HepG2 (cell line): ENCODE measurements around the gene RPL35. TPM values are rescaled to one million over a fixed set of nuclear protein-coding genes. Genes with fewer than 3 reads are reported as not detected.

Source experiments
- GPN1 ChIP-seq: sonication (generic); formaldehyde crosslinking; IDR thresholded peaks from 2 replicates; pipeline ENCODE4 v1.5.1; 2020; ENCODE audit warnings: missing genetic modification reagents, borderline replicate concordance
- NCOA2 ChIP-seq: sonication (generic); formaldehyde crosslinking; IDR thresholded peaks from 2 replicates; pipeline ENCODE4 v1.8.0; 2022; ENCODE audit warnings: inconsistent platforms
- SALL1 ChIP-seq: sonication (generic); formaldehyde crosslinking; IDR thresholded peaks from 2 replicates; pipeline ENCODE4 v1.8.0; 2022; ENCODE audit warnings: mild to moderate bottlenecking, missing genetic modification reagents
- SCMH1 ChIP-seq: sonication (generic); formaldehyde crosslinking; IDR thresholded peaks from 2 replicates; pipeline ENCODE4 v1.9.0; 2021; ENCODE audit warnings: missing genetic modification reagents, mild to moderate bottlenecking, borderline replicate concordance
- ZBTB33 ChIP-seq: sonication (generic); formaldehyde crosslinking; IDR thresholded peaks from 2 replicates; pipeline ENCODE4 v1.4.0; 2020; ENCODE audit warnings: missing genetic modification reagents
- ZNF512B ChIP-seq: sonication (generic); formaldehyde crosslinking; IDR thresholded peaks from 2 replicates; pipeline ENCODE4 v1.5.1; 2020; ENCODE audit warnings: missing genetic modification reagents, mild to moderate bottlenecking, borderline replicate concordance
- ZNF704 ChIP-seq: sonication (generic); formaldehyde crosslinking; IDR thresholded peaks from 2 replicates; pipeline ENCODE4 v1.8.1; 2023; ENCODE audit warnings: mild to moderate bottlenecking, inconsistent platforms, moderate library complexity, missing genetic modification reagents, borderline replicate concordance
- ZNF781 ChIP-seq: sonication (generic); formaldehyde crosslinking; IDR thresholded peaks from 2 replicates; pipeline ENCODE4 v1.5.1; 2020; ENCODE audit warnings: borderline replicate concordance, mild to moderate bottlenecking, missing genetic modification reagents; ENCODE audit errors: not compliant biosample characterization
- ZSCAN31 ChIP-seq: sonication (generic); formaldehyde crosslinking; IDR thresholded peaks from 2 replicates; pipeline ENCODE4 v1.5.0; 2020; ENCODE audit warnings: low read depth, mild to moderate bottlenecking, missing genetic modification reagents
- polyA plus RNA-seq, 8 experiments: library from polyadenylated mRNA; depleted of rRNA in 3 of 8; stranded (reverse) in 7 of 8; unstranded in 1 of 8; fragments of >200 nt; fragmentation: Illumina TruSeq in 4 of 8; extraction: Trizol in 4 of 8; gene quantifications; 2 replicates each; pipeline versions ENCODE4 v1.2.1 to v1.2.3, GENCODE V29; 2011 to 2016; ENCODE audit warnings: low read depth in 4 of 8, missing spikeins in 1 of 8, mixed read lengths in 1 of 8; ENCODE audit not compliant: insufficient read depth in 1 of 8
- total RNA-seq, 5 experiments: library from RNA; depleted of rRNA; stranded (reverse); fragments of >200 nt; fragmentation: Illumina TruSeq; extraction: Trizol; gene quantifications; 2 replicates each; pipeline ENCODE4 v1.2.3, GENCODE V29; 2016; ENCODE audit warnings: low read depth in 1 of 5
- TF ChIP-seq, protein P1 (sequence below): sonication (generic); formaldehyde crosslinking; IDR thresholded peaks from 2 replicates; pipeline ENCODE4 v1.4.0; 2020; ENCODE audit warnings: low read depth, missing genetic modification reagents
- TF ChIP-seq, protein P2 (sequence below): sonication (generic); formaldehyde crosslinking; IDR thresholded peaks from 2 replicates; pipeline ENCODE4 v1.9.0; 2021; ENCODE audit warnings: missing genetic modification reagents, mild to moderate bottlenecking, borderline replicate concordance
- TF ChIP-seq, protein P3 (sequence below): sonication (generic); IDR thresholded peaks from 2 replicates; pipeline ENCODE4 v1.6.1; 2016; ENCODE audit warnings: low read depth, borderline replicate concordance

Gene RPL35
- total and polyA plus RNA-seq, 2 of the 13 experiments (the other 11 are each of a cell fraction or from before 2014, with no cell fraction given): 2,153 to 2,935 TPM

DNA sequence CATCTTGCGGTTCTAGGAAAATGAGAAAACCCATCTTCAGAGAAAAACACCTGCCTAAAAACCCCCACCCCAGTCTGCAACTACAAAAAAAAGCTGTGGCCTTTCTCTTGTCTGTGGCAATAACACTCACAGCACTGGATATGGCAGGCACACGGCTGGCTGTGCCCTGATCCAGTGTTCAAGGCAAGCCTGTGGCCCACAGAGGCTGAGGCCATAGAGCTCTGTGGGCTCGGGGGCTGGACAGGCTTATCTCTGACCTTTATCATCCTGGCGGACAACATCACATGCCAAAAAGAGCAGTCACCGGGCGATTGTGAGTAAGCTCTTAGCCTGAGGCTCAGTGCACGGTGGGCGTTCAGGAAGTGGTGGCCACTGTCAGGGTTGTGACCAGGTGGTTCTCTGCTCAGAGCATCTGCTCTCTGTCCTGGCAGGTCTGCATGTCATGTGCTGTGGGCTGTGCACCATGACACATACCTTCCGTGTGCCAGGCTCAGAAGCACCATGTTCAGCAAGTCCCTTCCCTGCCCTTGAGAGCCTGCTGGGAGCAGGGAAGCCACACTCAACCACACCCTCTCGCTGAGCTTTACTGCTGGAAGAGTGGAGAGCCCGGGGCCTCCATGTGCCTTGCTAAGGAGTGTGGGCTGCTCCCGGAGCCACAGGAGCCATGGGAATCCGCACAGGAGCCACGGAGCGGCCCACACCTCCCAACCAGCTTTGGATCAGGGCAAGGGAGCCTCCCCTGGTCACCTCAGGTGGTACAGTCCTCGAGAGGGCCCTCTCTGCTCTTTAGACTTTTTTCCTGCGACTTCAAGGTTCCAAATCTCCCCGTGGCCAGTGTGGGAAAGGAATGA is 43.1 kb downstream of the RPL35 start (continued):
- TF ChIP-seq, protein P1, sequence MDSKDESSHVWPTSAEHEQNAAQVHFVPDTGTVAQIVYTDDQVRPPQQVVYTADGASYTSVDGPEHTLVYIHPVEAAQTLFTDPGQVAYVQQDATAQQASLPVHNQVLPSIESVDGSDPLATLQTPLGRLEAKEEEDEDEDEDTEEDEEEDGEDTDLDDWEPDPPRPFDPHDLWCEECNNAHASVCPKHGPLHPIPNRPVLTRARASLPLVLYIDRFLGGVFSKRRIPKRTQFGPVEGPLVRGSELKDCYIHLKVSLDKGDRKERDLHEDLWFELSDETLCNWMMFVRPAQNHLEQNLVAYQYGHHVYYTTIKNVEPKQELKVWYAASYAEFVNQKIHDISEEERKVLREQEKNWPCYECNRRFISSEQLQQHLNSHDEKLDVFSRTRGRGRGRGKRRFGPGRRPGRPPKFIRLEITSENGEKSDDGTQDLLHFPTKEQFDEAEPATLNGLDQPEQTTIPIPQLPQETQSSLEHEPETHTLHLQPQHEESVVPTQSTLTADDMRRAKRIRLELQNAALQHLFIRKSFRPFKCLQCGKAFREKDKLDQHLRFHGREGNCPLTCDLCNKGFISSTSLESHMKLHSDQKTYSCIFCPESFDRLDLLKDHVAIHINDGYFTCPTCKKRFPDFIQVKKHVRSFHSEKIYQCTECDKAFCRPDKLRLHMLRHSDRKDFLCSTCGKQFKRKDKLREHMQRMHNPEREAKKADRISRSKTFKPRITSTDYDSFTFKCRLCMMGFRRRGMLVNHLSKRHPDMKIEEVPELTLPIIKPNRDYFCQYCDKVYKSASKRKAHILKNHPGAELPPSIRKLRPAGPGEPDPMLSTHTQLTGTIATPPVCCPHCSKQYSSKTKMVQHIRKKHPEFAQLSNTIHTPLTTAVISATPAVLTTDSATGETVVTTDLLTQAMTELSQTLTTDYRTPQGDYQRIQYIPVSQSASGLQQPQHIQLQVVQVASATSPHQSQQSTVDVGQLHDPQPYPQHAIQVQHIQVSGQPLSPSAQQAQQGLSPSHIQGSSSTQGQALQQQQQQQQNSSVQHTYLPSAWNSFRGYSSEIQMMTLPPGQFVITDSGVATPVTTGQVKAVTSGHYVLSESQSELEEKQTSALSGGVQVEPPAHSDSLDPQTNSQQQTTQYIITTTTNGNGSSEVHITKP (CRISPR knock-in tag): peak; percentile 98
- TF ChIP-seq SALL1 (CRISPR knock-in tag) (peak; percentile 66; the same call in 1 of the 2 replicates), ZBTB33 (no peak), GPN1 (CRISPR knock-in tag) (no peak), SCMH1 (CRISPR knock-in tag) (no peak), ZNF781 (peak; percentile 55), ZNF704 (CRISPR knock-in tag) (0 out of 2 replicates have a peak, but pooled peaks have one; percentile 55), ZNF512B (CRISPR knock-in tag) (0 out of 2 replicates have a peak, but pooled peaks have one; percentile 33), ZSCAN31 (CRISPR knock-in tag) (0 out of 2 replicates have a peak, but pooled peaks have one; percentile 57), NCOA2 (0 out of 2 replicates have a peak, but pooled peaks have one; percentile 13)
- TF ChIP-seq, protein P2, sequence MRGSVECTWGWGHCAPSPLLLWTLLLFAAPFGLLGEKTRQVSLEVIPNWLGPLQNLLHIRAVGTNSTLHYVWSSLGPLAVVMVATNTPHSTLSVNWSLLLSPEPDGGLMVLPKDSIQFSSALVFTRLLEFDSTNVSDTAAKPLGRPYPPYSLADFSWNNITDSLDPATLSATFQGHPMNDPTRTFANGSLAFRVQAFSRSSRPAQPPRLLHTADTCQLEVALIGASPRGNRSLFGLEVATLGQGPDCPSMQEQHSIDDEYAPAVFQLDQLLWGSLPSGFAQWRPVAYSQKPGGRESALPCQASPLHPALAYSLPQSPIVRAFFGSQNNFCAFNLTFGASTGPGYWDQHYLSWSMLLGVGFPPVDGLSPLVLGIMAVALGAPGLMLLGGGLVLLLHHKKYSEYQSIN (CRISPR knock-in tag): no peak
- TF ChIP-seq, protein P3, sequence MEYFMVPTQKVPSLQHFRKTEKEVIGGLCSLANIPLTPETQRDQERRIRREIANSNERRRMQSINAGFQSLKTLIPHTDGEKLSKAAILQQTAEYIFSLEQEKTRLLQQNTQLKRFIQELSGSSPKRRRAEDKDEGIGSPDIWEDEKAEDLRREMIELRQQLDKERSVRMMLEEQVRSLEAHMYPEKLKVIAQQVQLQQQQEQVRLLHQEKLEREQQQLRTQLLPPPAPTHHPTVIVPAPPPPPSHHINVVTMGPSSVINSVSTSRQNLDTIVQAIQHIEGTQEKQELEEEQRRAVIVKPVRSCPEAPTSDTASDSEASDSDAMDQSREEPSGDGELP: 0 out of 2 replicates have a peak, but pooled peaks have one; percentile 12
